Breast epithelium (tissue), 4 donors: ENCODE data around the gene CAMK1. TPM values are rescaled to one million over a fixed set of nuclear protein-coding genes. Genes with fewer than 3 reads are reported as not detected.

ENCODE experiments used
- DNase-seq, 2 donors: peaks; one replicate each; pipeline ENCODE4 v3.0.0-alpha.2; 2019; ENCODE audit warnings: low spot score in 2 of 2
- H3K27ac ChIP-seq, 2 donors: fragments of 200-600 bp; sonication (generic) in 1 of 2; one replicate each; pipeline ENCODE4 v1.5.1; 2016 to 2019; ENCODE audit warnings: mild to moderate bottlenecking in 1 of 2
- H3K27me3 ChIP-seq, 2 donors: fragments of 200-600 bp; sonication (generic) in 1 of 2; one replicate each; pipeline versions ENCODE4 v1.5.1 to v1.6.0; 2017 to 2019; ENCODE audit warnings: control low read depth in 1 of 2, mild to moderate bottlenecking in 1 of 2
- H3K36me3 ChIP-seq: fragments of 200-600 bp; one replicate; pipeline ENCODE4 v1.5.1; 2019
- H3K4me1 ChIP-seq, 2 donors: fragments of 200-600 bp; sonication (generic); one replicate each; pipeline ENCODE4 v1.5.1; 2016 to 2019; ENCODE audit warnings: control low read depth in 1 of 2
- H3K4me3 ChIP-seq, 3 donors: fragments of 200-600 bp; sonication (generic); 1 replicate in 2 of 3; 2 replicates in 1 of 3; pipeline ENCODE4 v1.5.1; 2016 to 2019; ENCODE audit warnings: mild to moderate bottlenecking in 3 of 3, moderate library complexity in 2 of 3
- H3K9me3 ChIP-seq, 2 donors: fragments of 200-600 bp; sonication (generic) in 1 of 2; one replicate each; pipeline ENCODE4 v1.5.1; 2016 to 2019; ENCODE audit warnings: control low read depth in 1 of 2
- POLR2A ChIP-seq: fragments of 450-650 bp; IDR thresholded peaks from one replicate; pipeline ENCODE4 v1.6.1; 2016; ENCODE audit warnings: antibody characterized with exemption, mild to moderate bottlenecking, moderate library complexity
- POLR2AphosphoS5 ChIP-seq, 3 donors: sonication (generic); formaldehyde crosslinking; IDR thresholded peaks; one replicate each; pipeline ENCODE4 v1.6.1; 2017; ENCODE audit warnings: antibody characterized with exemption in 3 of 3
- intact Hi-C: fragments of 100-400 bp; cut with DNase I; formaldehyde crosslinking; loops from one replicate; pipeline ENCODE4 v1.15.1; 2023; ENCODE audit warnings: low total_unique reads
- total RNA-seq, 3 donors: library from RNA; depleted of rRNA; stranded (reverse); fragments of >200 nt; gene quantifications; one replicate each; pipeline ENCODE4 v1.1.0, GENCODE V29; 2016
- TF ChIP-seq, protein P1 (sequence below), 3 donors: fragments of 450-650 bp; IDR thresholded peaks; one replicate each; pipeline ENCODE4 v1.5.1; 2016 to 2017; ENCODE audit warnings: antibody characterized with exemption in 3 of 3, mild to moderate bottlenecking in 3 of 3, moderate library complexity in 3 of 3

The CAMK1 gene
- total RNA-seq, 3 donors from 2014 or later = 25.2 to 58.7 (median 40.0) TPM

DNA sequence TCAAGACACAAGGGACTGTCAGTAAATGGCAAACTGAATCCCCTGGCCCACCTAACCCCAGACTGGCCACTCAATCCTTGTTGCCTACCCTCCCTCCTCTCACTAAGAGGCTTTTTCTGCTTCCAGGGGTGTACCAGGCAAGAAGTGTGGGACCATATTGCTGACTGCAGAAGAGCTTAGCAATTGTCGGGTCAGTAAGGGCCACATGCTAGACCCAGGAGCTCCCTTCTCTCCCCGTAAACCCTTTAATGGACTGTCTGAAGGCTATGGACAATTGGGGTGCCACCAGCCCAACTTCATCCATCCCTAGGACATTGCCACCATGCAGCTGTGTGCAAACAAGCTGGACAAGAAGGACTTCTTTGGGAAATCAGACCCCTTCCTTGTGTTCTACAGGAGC is 57.3 kb downstream of the CAMK1 start:
- no peak overlapping the region for H3K4me3 ChIP-seq
- TF ChIP-seq POLR2A (no peak), POLR2AphosphoS5 (IDR thresholded peaks at IDR 0.05) (no peak)
- TF ChIP-seq, protein P1, sequence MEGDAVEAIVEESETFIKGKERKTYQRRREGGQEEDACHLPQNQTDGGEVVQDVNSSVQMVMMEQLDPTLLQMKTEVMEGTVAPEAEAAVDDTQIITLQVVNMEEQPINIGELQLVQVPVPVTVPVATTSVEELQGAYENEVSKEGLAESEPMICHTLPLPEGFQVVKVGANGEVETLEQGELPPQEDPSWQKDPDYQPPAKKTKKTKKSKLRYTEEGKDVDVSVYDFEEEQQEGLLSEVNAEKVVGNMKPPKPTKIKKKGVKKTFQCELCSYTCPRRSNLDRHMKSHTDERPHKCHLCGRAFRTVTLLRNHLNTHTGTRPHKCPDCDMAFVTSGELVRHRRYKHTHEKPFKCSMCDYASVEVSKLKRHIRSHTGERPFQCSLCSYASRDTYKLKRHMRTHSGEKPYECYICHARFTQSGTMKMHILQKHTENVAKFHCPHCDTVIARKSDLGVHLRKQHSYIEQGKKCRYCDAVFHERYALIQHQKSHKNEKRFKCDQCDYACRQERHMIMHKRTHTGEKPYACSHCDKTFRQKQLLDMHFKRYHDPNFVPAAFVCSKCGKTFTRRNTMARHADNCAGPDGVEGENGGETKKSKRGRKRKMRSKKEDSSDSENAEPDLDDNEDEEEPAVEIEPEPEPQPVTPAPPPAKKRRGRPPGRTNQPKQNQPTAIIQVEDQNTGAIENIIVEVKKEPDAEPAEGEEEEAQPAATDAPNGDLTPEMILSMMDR (IDR thresholded peaks at IDR 0.05) = no peak
- no peaks in the 10 kb centered on the region for H3K27me3 ChIP-seq
- no peaks in the 10 kb centered on the region for H3K4me1 ChIP-seq
- intact Hi-C loops = no loop called here
- no peaks in the 10 kb centered on the region for H3K36me3 ChIP-seq
- no peak overlapping the region for H3K27ac ChIP-seq
- no peaks in the 10 kb centered on the region for H3K9me3 ChIP-seq
- no peak for DNase-seq

DNA sequence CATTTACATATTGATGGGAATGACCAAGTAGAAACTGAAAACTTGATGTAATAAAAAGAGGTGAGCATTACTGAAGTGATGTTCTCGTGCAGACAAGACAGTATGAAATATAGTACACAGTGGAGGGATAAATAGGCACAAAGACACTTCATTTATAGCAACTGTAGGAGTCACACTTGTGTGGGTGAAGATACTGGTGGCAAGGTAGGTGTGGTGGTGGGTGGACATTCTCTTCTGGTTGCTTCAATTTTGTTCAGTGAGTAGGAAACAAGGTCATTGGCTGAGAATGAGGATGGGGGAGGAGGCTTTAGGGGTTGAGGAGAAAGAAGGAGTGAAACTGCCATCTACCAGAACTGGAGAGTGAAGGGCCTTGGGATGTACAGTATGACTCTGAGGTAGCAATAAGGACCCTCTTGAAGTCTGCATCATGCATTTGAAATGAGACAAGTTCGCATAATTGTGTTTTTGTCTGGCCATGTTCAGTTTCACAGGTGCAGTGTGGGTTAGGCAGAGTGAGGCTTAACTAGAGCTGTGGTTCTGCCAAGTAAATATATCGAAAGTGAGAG is 59.5 kb downstream of the CAMK1 start:
- H3K36me3 ChIP-seq = no peaks in the 10 kb centered on the region
- no peaks in the 10 kb centered on the region for H3K4me1 ChIP-seq
- H3K9me3 ChIP-seq = no peaks in the 10 kb centered on the region
- H3K4me3 ChIP-seq = no peak overlapping the region
- no peak overlapping the region for H3K27ac ChIP-seq
- DNase-seq = no peak
- no peaks in the 10 kb centered on the region for H3K27me3 ChIP-seq
- TF ChIP-seq POLR2A (no peak), POLR2AphosphoS5 (IDR thresholded peaks at IDR 0.05) (no peak)
- TF ChIP-seq, protein P1 (IDR thresholded peaks at IDR 0.05) = no peak
- intact Hi-C loops = no loop called here

Other genes with a start within 250 kb of the CAMK1 start
- gene LHFPL4, start 216.1 kb downstream of the CAMK1 start, total RNA-seq = not detected
- gene MTMR14, start 120.4 kb downstream of the CAMK1 start, total RNA-seq = 10 to 100 TPM; 31.8 to 42.9 (median 37.5) TPM
- gene CPNE9, start 66.1 kb downstream of the CAMK1 start, total RNA-seq = not detected
- gene BRPF1, start 38.2 kb downstream of the CAMK1 start, total RNA-seq = 10 to 100 TPM; 14.7 to 19.7 (median 19.3) TPM
- gene OGG1, start 20.0 kb downstream of the CAMK1 start, total RNA-seq = 10 to 100 TPM; 21.3 to 33.4 (median 23.3) TPM
- 10 to 100 TPM; 66.1 to 73.4 (median 70.1) TPM for gene TADA3, start 22.5 kb upstream of the CAMK1 start, total RNA-seq
- 100 to 1,000 TPM; 116 to 163 (median 117) TPM for gene ARPC4, start 23.1 kb upstream of the CAMK1 start, total RNA-seq
- gene TTLL3, start 40.3 kb upstream of the CAMK1 start, total RNA-seq = 10 to 100 TPM; 63.1 to 76.7 (median 72.3) TPM
- 10 to 100 TPM; 33.4 to 41.3 (median 38.3) TPM for gene RPUSD3, start 74.1 kb upstream of the CAMK1 start, total RNA-seq
- 1,000 to 10,000 TPM in 1 of 3 donors, 100 to 1,000 TPM in 1, 10 to 100 TPM in 1; 92.3 to 1,697 (median 153) TPM for gene CIDEC, start 110.3 kb upstream of the CAMK1 start, total RNA-seq
- gene JAGN1, start 120.7 kb upstream of the CAMK1 start, total RNA-seq = 10 to 100 TPM; 34.1 to 73.1 (median 56.5) TPM
- 10 to 100 TPM; 11.5 to 22.0 (median 11.7) TPM for gene IL17RE, start 132.9 kb upstream of the CAMK1 start, total RNA-seq
- gene IL17RC, start 147.2 kb upstream of the CAMK1 start, total RNA-seq = 100 to 1,000 TPM in 1 of 3 donors, 10 to 100 TPM in 2; 59.6 to 119 (median 90.6) TPM
- gene CRELD1, start 163.9 kb upstream of the CAMK1 start, total RNA-seq = 10 to 100 TPM; 33.6 to 52.4 (median 44.6) TPM
- gene PRRT3, start 182.5 kb upstream of the CAMK1 start, total RNA-seq = 1 to 10 TPM in 2 of 3 donors, under 1 TPM in 1; 0.64 to 2.8 (median 2.0) TPM
- gene EMC3, start 216.9 kb upstream of the CAMK1 start, total RNA-seq = 10 to 100 TPM; 38.3 to 88.5 (median 42.9) TPM